H1 (cell line): ENCODE results near the gene DYNC1I1. TPM values are rescaled to one million over a fixed set of nuclear protein-coding genes. Genes with fewer than 3 reads are reported as not detected.

Source experiments
- CTCF ChIA-PET: fragments of 300-600 bp; sonication (Branson Sonifier 250); formaldehyde crosslinking; loops from one replicate; lab custom pipeline; 2021; ENCODE audit not compliant: partially characterized antibody; lab: Charles Lee
- POLR2A ChIA-PET: fragments of 300-600 bp; sonication (Branson Sonifier 250); formaldehyde crosslinking; loops from one replicate; lab custom pipeline; 2021; ENCODE audit warnings: inconsistent platforms; ENCODE audit not compliant: partially characterized antibody; lab: Charles Lee
- DNase-seq, 2 experiments: peaks; one replicate each; pipeline versions ENCODE4 v3.0.0 to v3.0.0-alpha.2; 2010 to 2022; ENCODE audit warnings: low spot score in 2 of 2, low read depth in 1 of 2, mixed read lengths in 1 of 2
- FAIRE-seq: peaks from 2 replicates; lab custom pipeline; 2011; peaks lifted over from hg19 to GRCh38; lab: Jason Lieb, UNC
- H2AFZ ChIP-seq: 2 replicates; pipeline ENCODE4 v1.8.1; 2012; ENCODE audit warnings: low read length, inconsistent platforms
- H2AK5ac ChIP-seq: 2 replicates; pipeline ENCODE4 v1.6.1; 2013; ENCODE audit warnings: low read depth, low read length
- H2BK120ac ChIP-seq: replicated peaks from 2 replicates; pipeline ENCODE3; 2013; ENCODE audit warnings: low read depth, low read length, inconsistent platforms
- H2BK12ac ChIP-seq: 2 replicates; pipeline ENCODE4 v1.6.1; 2013; ENCODE audit warnings: low read depth, low read length
- H2BK15ac ChIP-seq: 2 replicates; pipeline ENCODE4 v1.6.1; 2013; ENCODE audit warnings: low read length
- H2BK20ac ChIP-seq: 2 replicates; pipeline ENCODE4 v1.6.1; 2013; ENCODE audit warnings: low read length
- H2BK5ac ChIP-seq: 2 replicates; pipeline ENCODE4 v1.6.1; 2013; ENCODE audit warnings: low read depth, low read length
- H3K14ac ChIP-seq: 2 replicates; pipeline ENCODE4 v1.6.1; 2013; ENCODE audit warnings: inconsistent platforms; ENCODE audit not compliant: insufficient read length
- H3K18ac ChIP-seq: 2 replicates; pipeline ENCODE4 v1.6.1; 2013; ENCODE audit warnings: low read length; ENCODE audit errors: extremely low read depth
- H3K23ac ChIP-seq: 2 replicates; pipeline ENCODE4 v1.6.1; 2013; ENCODE audit warnings: inconsistent platforms; ENCODE audit not compliant: insufficient read length
- H3K23me2 ChIP-seq: 2 replicates; pipeline ENCODE4 v1.6.1; 2013; ENCODE audit warnings: low read depth, low read length
- H3K27ac ChIP-seq: 2 replicates; pipeline ENCODE4 v1.6.1; 2011; ENCODE audit warnings: low read depth, low read length, inconsistent platforms
- H3K27me3 ChIP-seq, 4 experiments: replicated peaks in 1 of 4; 1 replicate in 1 of 4; 2 replicates in 3 of 4; pipeline versions ENCODE4 v1.6.1 to v1.8.1; 2011 to 2013; ENCODE audit warnings: low read length in 3 of 4, mild to moderate bottlenecking in 3 of 4, inconsistent platforms in 2 of 4, mixed read lengths in 2 of 4, moderate library complexity in 1 of 4; ENCODE audit not compliant: control insufficient read depth in 3 of 4, insufficient read depth in 3 of 4; ENCODE audit errors: extremely low read depth in 1 of 4
- H3K36me3 ChIP-seq, 4 experiments: 2 replicates each; pipeline versions ENCODE4 v1.6.1 to v1.8.1; 2011 to 2013; ENCODE audit warnings: mild to moderate bottlenecking in 4 of 4, low read length in 3 of 4, moderate library complexity in 2 of 4, control low read depth in 1 of 4, inconsistent platforms in 1 of 4; ENCODE audit not compliant: insufficient read depth in 4 of 4, control insufficient read depth in 2 of 4
- H3K4ac ChIP-seq: replicated peaks from 2 replicates; pipeline ENCODE3; 2013; ENCODE audit warnings: low read length, low read depth, mixed read lengths, inconsistent platforms; ENCODE audit not compliant: insufficient read length
- H3K4me1 ChIP-seq, 4 experiments: replicated peaks in 1 of 4; 1 replicate in 1 of 4; 2 replicates in 3 of 4; pipeline versions ENCODE4 v1.6.1 to v1.8.1; 2011 to 2013; ENCODE audit warnings: low read length in 3 of 4, inconsistent platforms in 2 of 4, mixed read lengths in 1 of 4; ENCODE audit not compliant: insufficient read depth in 4 of 4, control insufficient read depth in 3 of 4
- H3K4me2 ChIP-seq, 2 experiments: 2 replicates each; pipeline versions ENCODE4 v1.6.1 to v1.8.1; 2011 to 2013; ENCODE audit warnings: low read depth in 2 of 2, low read length in 2 of 2, control low read depth in 1 of 2, inconsistent platforms in 1 of 2, mild to moderate bottlenecking in 1 of 2; ENCODE audit not compliant: insufficient read depth in 1 of 2
- H3K4me3 ChIP-seq, 4 experiments: fragments of 200-600, 300-600 bp in 1 of 4; sonication (generic), shearing (Covaris generic), sonication (Bioruptor Twin) in 1 of 4; 2 replicates each; pipeline versions ENCODE4 v1.5.1 to v1.8.1; 2011 to 2016; ENCODE audit warnings: low read length in 4 of 4, low read depth in 3 of 4, control low read depth in 2 of 4, inconsistent platforms in 2 of 4, mild to moderate bottlenecking in 2 of 4, mixed read lengths in 1 of 4, moderate library complexity in 1 of 4; ENCODE audit not compliant: insufficient read depth in 2 of 4; ENCODE audit errors: extremely low read depth in 1 of 4
- H3K56ac ChIP-seq: replicated peaks from 2 replicates; pipeline ENCODE3; 2013; ENCODE audit warnings: low read depth, mild to moderate bottlenecking, mixed read lengths, low read length, inconsistent platforms; ENCODE audit not compliant: insufficient read length
- H3K79me1 ChIP-seq: 2 replicates; pipeline ENCODE4 v1.6.1; 2013; ENCODE audit warnings: low read depth, low read length, control low read depth
- H3K79me2 ChIP-seq, 2 experiments: 2 replicates each; pipeline versions ENCODE4 v1.6.1 to v1.8.1; 2012 to 2013; ENCODE audit warnings: low read length in 2 of 2, mild to moderate bottlenecking in 2 of 2, inconsistent platforms in 1 of 2; ENCODE audit not compliant: insufficient read depth in 2 of 2, control insufficient read depth in 1 of 2
- H3K9ac ChIP-seq, 4 experiments: replicated peaks in 1 of 4; 1 replicate in 1 of 4; 2 replicates in 3 of 4; pipeline versions ENCODE4 v1.6.1 to v1.8.1; 2011 to 2013; ENCODE audit warnings: low read depth in 3 of 4, low read length in 3 of 4, control low read depth in 2 of 4, mild to moderate bottlenecking in 2 of 4, moderate library complexity in 2 of 4, inconsistent platforms in 1 of 4; ENCODE audit errors: extremely low read depth in 1 of 4
- H3K9me3 ChIP-seq, 2 experiments: 2 replicates each; pipeline versions ENCODE4 v1.6.1 to v1.8.1; 2012 to 2013; ENCODE audit warnings: mild to moderate bottlenecking in 2 of 2, moderate library complexity in 2 of 2, control low read depth in 1 of 2, inconsistent platforms in 1 of 2, low read depth in 1 of 2, low read length in 1 of 2, mixed read lengths in 1 of 2; ENCODE audit not compliant: insufficient read depth in 2 of 2
- H4K20me1 ChIP-seq, 2 experiments: replicated peaks in 1 of 2; 2 replicates each; pipeline versions ENCODE3 to v1.8.1; 2011 to 2013; ENCODE audit warnings: inconsistent platforms in 2 of 2, low read length in 2 of 2, mild to moderate bottlenecking in 1 of 2; ENCODE audit not compliant: insufficient read depth in 2 of 2, control insufficient read depth in 1 of 2
- H4K5ac ChIP-seq: 2 replicates; pipeline ENCODE4 v1.6.1; 2013; ENCODE audit warnings: low read length, low read depth, mixed read lengths, inconsistent platforms; ENCODE audit not compliant: insufficient read length
- H4K8ac ChIP-seq: 2 replicates; pipeline ENCODE4 v1.8.0; 2013; ENCODE audit warnings: mild to moderate bottlenecking, moderate library complexity, low read length, inconsistent platforms; ENCODE audit not compliant: insufficient read depth; ENCODE audit errors: extremely low read depth
- H4K91ac ChIP-seq: replicated peaks from 2 replicates; pipeline ENCODE3; 2013; ENCODE audit warnings: low read length, mixed read lengths, inconsistent platforms; ENCODE audit not compliant: insufficient read length
- CTBP2 ChIP-seq: IDR thresholded peaks from 2 replicates; pipeline ENCODE4 v1.7.0; 2011; ENCODE audit warnings: borderline replicate concordance, mild to moderate bottlenecking, moderate library complexity, mixed read lengths, low read length; ENCODE audit not compliant: insufficient read depth, insufficient read length
- EZH2 ChIP-seq: fragments of 200-600 bp; sonication (generic); IDR thresholded peaks from 2 replicates; pipeline ENCODE4 v1.7.1; 2012; ENCODE audit warnings: low read depth, mild to moderate bottlenecking, moderate library complexity, low read length, inconsistent platforms; ENCODE audit not compliant: severe bottlenecking
- FOSL1 ChIP-seq: IDR thresholded peaks from 2 replicates; pipeline ENCODE4 v1.6.1; 2011; ENCODE audit warnings: mild to moderate bottlenecking, low read depth, low read length, moderate library complexity; ENCODE audit not compliant: insufficient read depth
- KDM4A ChIP-seq: IDR thresholded peaks from one replicate; pipeline ENCODE4 v1.7.1; 2012; ENCODE audit warnings: low read depth, mild to moderate bottlenecking, moderate library complexity, low read length, inconsistent platforms; ENCODE audit not compliant: severe bottlenecking
- USF2 ChIP-seq: IDR thresholded peaks from 2 replicates; pipeline ENCODE4 v1.6.1; 2011; ENCODE audit warnings: low read length, improper control_type of control experiment
- whole genome bisulfite sequencing, 2 experiments: shearing (Covaris generic) in 1 of 2; methylation state at CpG; one replicate each; pipeline versions ENCODE4 v1.1.6 to v1.1.7; 2013 to 2015; ENCODE audit warnings: low lambda C conversion rate in 2 of 2, mixed read lengths in 2 of 2, inconsistent platforms in 1 of 2, low coverage in 1 of 2, missing lambda C conversion rate in 1 of 2; ENCODE audit not compliant: insufficient replicate concordance in 2 of 2, insufficient coverage in 1 of 2, insufficient read length in 1 of 2; ENCODE audit errors: extremely low coverage in 1 of 2, missing lambda C conversion rate in 1 of 2; 5-methylcytosine and 5-hydroxymethylcytosine counted together
- polyA plus RNA-seq, 7 experiments: library from polyadenylated mRNA; depleted of rRNA in 3 of 7; stranded (reverse) in 5 of 7; unstranded in 2 of 7; fragments of >200 nt in 5 of 7; fragments of 200-250 nt in 2 of 7; gene quantifications; 1 replicate in 5 of 7; 2 replicates in 1 of 7; 4 replicates in 1 of 7; pipeline versions ENCODE4 v1.2.1 to v1.2.3, GENCODE V29; 2011 to 2013; ENCODE audit warnings: missing spikeins in 2 of 7, mixed read lengths in 2 of 7
- total RNA-seq: library from RNA; stranded (reverse); fragmentation: NEBNext Ultra II Directional; extraction: Animal tissue kit (Norgen Biotek cat#: 25700); gene quantifications from 2 replicates; pipeline ENCODE4 v1.2.1, GENCODE V29; 2021

DYNC1I1 gene
- total and polyA plus RNA-seq, 2 of the 8 experiments (the other 6 are each of a cell fraction or from before 2014, with no cell fraction given) = 0.45 to 0.58 TPM

DNA sequence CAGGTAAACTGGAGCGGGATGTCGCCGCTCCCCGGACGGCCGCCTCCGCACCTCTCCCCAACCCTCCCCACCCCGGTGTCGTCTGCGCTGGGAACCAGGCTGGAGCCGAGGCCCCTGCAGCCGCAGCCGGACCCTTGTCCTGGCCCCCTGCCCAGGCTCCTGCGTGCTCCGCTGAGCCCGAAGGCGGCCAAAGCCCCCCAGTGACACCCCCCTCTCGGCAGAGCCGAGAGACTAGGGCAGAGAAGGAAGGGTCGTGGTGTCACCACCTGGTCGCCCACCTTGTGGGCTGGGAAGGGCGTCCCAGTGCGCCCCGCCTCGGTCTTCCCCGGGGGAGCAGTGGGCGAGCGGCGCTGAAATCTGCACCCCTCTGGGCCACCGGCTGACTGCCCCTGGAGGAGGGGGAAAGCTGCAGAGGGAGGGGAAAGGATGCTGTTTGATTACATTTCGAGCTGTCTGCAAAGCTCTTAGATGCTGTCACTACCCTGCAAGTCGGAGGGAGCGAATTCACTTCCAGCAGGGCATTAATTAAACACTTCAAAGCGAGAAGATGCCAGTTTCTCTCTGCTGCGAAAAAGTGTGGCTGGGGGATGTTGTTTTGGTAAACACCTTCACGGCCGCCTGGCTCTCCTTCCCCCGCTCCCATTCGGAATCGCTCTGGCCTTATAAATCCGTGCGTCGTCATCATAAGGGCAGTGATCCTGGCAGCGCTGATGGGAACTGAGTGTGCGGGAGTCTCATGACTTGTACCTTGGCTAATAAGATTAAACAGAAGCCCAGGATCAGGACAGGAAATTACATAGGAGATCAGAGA lies 622 bp downstream of the DYNC1I1 start:
- Histone ChIP-seq H3K36me3 (no peaks in the 10 kb centered on the region), H4K5ac (no peak overlapping the region), H3K4ac (no peak overlapping the region), H3K4me2 (peak overlapping the region; percentile 79 to 97), H2AFZ (no peak overlapping the region), H2BK120ac (no peak overlapping the region), H4K91ac (no peak overlapping the region), H3K18ac (no peak overlapping the region; the same call in 1 of the 2 replicates), H2BK12ac (no peak overlapping the region), H3K4me1 (peaks cover 0 to 9% (median 3%) of the 10 kb centered on the region in 4 experiments; a peak in 5 of 7 replicates), H3K9ac (no peak overlapping the region), H2BK20ac (no peak overlapping the region), H3K56ac (no peak overlapping the region), H3K27me3 (peaks cover 4 to 22% (median 18%) of the 10 kb centered on the region in 4 experiments), H3K23ac (no peak overlapping the region), H2BK5ac (no peak overlapping the region), H2BK15ac (no peak overlapping the region), H4K20me1 (no peaks in the 10 kb centered on the region), H3K14ac (no peak overlapping the region), H3K9me3 (no peaks in the 10 kb centered on the region), H3K27ac (no peak overlapping the region), H3K4me3 (peak overlapping the region; percentile 38 to 69 (median 49)), H3K79me2 (no peaks in the 10 kb centered on the region), H3K23me2 (peaks cover 11% of the 10 kb centered on the region; the same call in 1 of the 2 replicates), H3K79me1 (no peaks in the 10 kb centered on the region), H4K8ac (peak overlapping the region; percentile 4; the same call in 1 of the 2 replicates), H2AK5ac (no peak overlapping the region)
- WGBS, 2 experiments = 9% methylated on average over 36 of the region's 45 CpGs; no CpG with 5 or more reads in 1 of the 2 experiments
- POLR2A ChIA-PET = no interaction called here
- TF ChIP-seq KDM4A (peak; percentile 75), EZH2 (peak; percentile 34), FOSL1 (no peak), CTBP2 (peak; percentile 28), USF2 (no peak)
- peak in 1 of 2 experiments; percentile 69 for DNase-seq
- CTCF ChIA-PET = interaction anchor here (0.8 to 8.3 kb wide), 14 partner anchors 11 to 106 kb away, joined by 3 to 56 read pairs (median 4); no protein-coding TSS in a partner anchor
- FAIRE-seq = no peak
